CD4-positive, alpha-beta T cell treated with Interleukin-4 for 4 hours (primary cell): ENCODE data around the gene MTHFD2.
"Not testable (repeated sequence)": the region's sequence is repeated elsewhere in the genome, so short reads cannot be mapped to it uniquely, and the experiment has no call there.

ENCODE experiments used
- DNase-seq: peaks from one replicate; pipeline ENCODE4 v3.0.0-alpha.2; 2020

The MTHFD2 gene

GRCh38 chr2:74198461-74199274, at the start of gene MTHFD2:
TSS of gene MTHFD2 (plus strand) at chr2:74198615. CDS start at chr2:74198642, 27 bp downstream.
- peak; percentile 91 for DNase-seq

- DNase-seq: no peak
Observed at GRCh38 chr2:74149247-74149525, 49.2 kb upstream of the MTHFD2 start.

GRCh38 chr2:74149570-74150319, 48.7 kb upstream of the MTHFD2 start:
- no peak for DNase-seq

- no peak for DNase-seq
Observed at GRCh38 chr2:74152954-74153353, 45.5 kb upstream of the MTHFD2 start.

GRCh38 chr2:74155830-74156229, 42.6 kb upstream of the MTHFD2 start:
- no peak for DNase-seq

GRCh38 chr2:74162951-74163350, 35.5 kb upstream of the MTHFD2 start:
- no peak for DNase-seq

GRCh38 chr2:74164761-74165160, 33.7 kb upstream of the MTHFD2 start:
- DNase-seq: no peak

GRCh38 chr2:74168739-74169138, 29.7 kb upstream of the MTHFD2 start:
- no peak for DNase-seq

GRCh38 chr2:74174909-74175308, 23.5 kb upstream of the MTHFD2 start:
- DNase-seq: no peak

GRCh38 chr2:74177696-74178095, 20.7 kb upstream of the MTHFD2 start:
- DNase-seq: no peak

- peak; percentile 98 for DNase-seq
Observed at GRCh38 chr2:74178211-74179062, 20.0 kb upstream of the MTHFD2 start, which contains the start of gene MOB1A. TSS of gene MOB1A (minus strand) at chr2:74178879. CDS start at chr2:74178674, 205 bp downstream.

GRCh38 chr2:74179063-74179865, 19.2 kb upstream of the MTHFD2 start:
- no peak for DNase-seq

- peak; percentile 26 for DNase-seq
Observed at GRCh38 chr2:74181739-74182138, 16.7 kb upstream of the MTHFD2 start.

- DNase-seq: no peak
Observed at GRCh38 chr2:74183878-74184277, 14.5 kb upstream of the MTHFD2 start.

- peak; percentile 56 for DNase-seq
Observed at GRCh38 chr2:74186038-74186437, 12.4 kb upstream of the MTHFD2 start.

- not testable (repeated sequence) for DNase-seq
Observed at GRCh38 chr2:74186706-74187105, 11.7 kb upstream of the MTHFD2 start.

- DNase-seq: no peak
Observed at GRCh38 chr2:74188018-74188601, 10.3 kb upstream of the MTHFD2 start.

- no peak for DNase-seq
Observed at GRCh38 chr2:74188696-74189095, 9.7 kb upstream of the MTHFD2 start.

- no peak for DNase-seq
Observed at GRCh38 chr2:74191596-74192380, 6.6 kb upstream of the MTHFD2 start.

GRCh38 chr2:74194799-74195198, 3.6 kb upstream of the MTHFD2 start:
- DNase-seq: no peak

GRCh38 chr2:74197049-74197448, 1.4 kb upstream of the MTHFD2 start:
- no peak for DNase-seq
